ENCODE data around the gene PPP6R1.

PPP6R1 gene

GRCh38 chr19:55278391-55279135 is 19.7 kb upstream of the PPP6R1 start:
- no peak for TF ChIP-seq CTCF (IDR thresholded peaks at IDR 0.05; ENCODE audit: extremely low read depth, missing control alignments)
- DNase-seq (ENCODE audit: low spot score): no peak

- TF ChIP-seq CTCF (IDR thresholded peaks at IDR 0.05; ENCODE audit: extremely low read depth, missing control alignments): no peak
- no peak for DNase-seq (ENCODE audit: low spot score)
Measured at GRCh38 chr19:55277494-55277893, 18.7 kb upstream of the PPP6R1 start.

- peak; percentile 30 for DNase-seq (ENCODE audit: low spot score)
- TF ChIP-seq CTCF (IDR thresholded peaks at IDR 0.05; ENCODE audit: extremely low read depth, missing control alignments): no peak
Measured at GRCh38 chr19:55276720-55277430, 18.1 kb upstream of the PPP6R1 start.

- peak; percentile 82 for DNase-seq (ENCODE audit: low spot score)
- TF ChIP-seq CTCF (IDR thresholded peaks at IDR 0.05; ENCODE audit: extremely low read depth, missing control alignments): no peak
Measured at GRCh38 chr19:55275851-55276719, 17.3 kb upstream of the PPP6R1 start.

- no peak for TF ChIP-seq CTCF (IDR thresholded peaks at IDR 0.05; ENCODE audit: extremely low read depth, missing control alignments)
- no peak for DNase-seq (ENCODE audit: low spot score)
Measured at GRCh38 chr19:55273978-55274707, 15.3 kb upstream of the PPP6R1 start.

- TF ChIP-seq CTCF (IDR thresholded peaks at IDR 0.05; ENCODE audit: extremely low read depth, missing control alignments): no peak
- no peak for DNase-seq (ENCODE audit: low spot score)
Measured at GRCh38 chr19:55272142-55272541, 13.3 kb upstream of the PPP6R1 start.
